GM19397 (cell line): ENCODE measurements around the gene TMEM184B.
"Not testable (repeated sequence)": the region's sequence is repeated elsewhere in the genome, so short reads cannot be mapped to it uniquely, and the experiment has no call there.

Experiments used
- ATAC-seq: cut with Tn5 transposase; IDR thresholded peaks from one replicate; pipeline ENCODE4 v1.9.1; 2021; ENCODE audit warnings: mild to moderate bottlenecking, moderate library complexity; ENCODE audit not compliant: unreplicated experiment

The TMEM184B gene

GRCh38 chr22:38249803-38250642, 22.8 kb downstream of the TMEM184B start:
- no peak for ATAC-seq

GRCh38 chr22:38249301-38249700, 23.5 kb downstream of the TMEM184B start:
- ATAC-seq = no peak

GRCh38 chr22:38248280-38248679, 24.5 kb downstream of the TMEM184B start:
- ATAC-seq = no peak

- no peak for ATAC-seq
Measured at GRCh38 chr22:38247713-38248112, 25.1 kb downstream of the TMEM184B start.

- no peak for ATAC-seq
Measured at GRCh38 chr22:38246692-38247091, 26.1 kb downstream of the TMEM184B start.

GRCh38 chr22:38246046-38246658, 26.7 kb downstream of the TMEM184B start:
- ATAC-seq = no peak

GRCh38 chr22:38244106-38244505, 28.7 kb downstream of the TMEM184B start:
- no peak for ATAC-seq

GRCh38 chr22:38243007-38243765, 29.6 kb downstream of the TMEM184B start:
- no peak for ATAC-seq

- no peak for ATAC-seq
Measured at GRCh38 chr22:38240734-38241252, 32.0 kb downstream of the TMEM184B start.

- ATAC-seq = no peak
Measured at GRCh38 chr22:38239101-38239761, 33.6 kb downstream of the TMEM184B start.

- no peak for ATAC-seq
Measured at GRCh38 chr22:38238519-38239071, 34.2 kb downstream of the TMEM184B start.

- ATAC-seq = no peak
Measured at GRCh38 chr22:38236786-38237185, 36.0 kb downstream of the TMEM184B start.

- ATAC-seq = no peak
Measured at GRCh38 chr22:38235240-38235850, 37.5 kb downstream of the TMEM184B start.

- not testable (repeated sequence) for ATAC-seq
Measured at GRCh38 chr22:38233856-38234255, 39.0 kb downstream of the TMEM184B start.

- ATAC-seq = no peak
Measured at GRCh38 chr22:38233427-38233826, 39.4 kb downstream of the TMEM184B start.

- no peak for ATAC-seq
Measured at GRCh38 chr22:38232196-38232595, 40.6 kb downstream of the TMEM184B start.

GRCh38 chr22:38230916-38231315, 41.9 kb downstream of the TMEM184B start:
- ATAC-seq = no peak

- no peak for ATAC-seq
Measured at GRCh38 chr22:38230108-38230825, 42.5 kb downstream of the TMEM184B start.
